Adrenal gland (tissue), 5 donors: Measurements from ENCODE around the gene SERINC2.

Experiments
- CTCF ChIP-seq, 6 experiments: fragments of 450-650 bp in 4 of 6; fragments of 200-600 bp in 2 of 6; sonication (generic) in 1 of 6; IDR thresholded peaks; 1 replicate in 5 of 6; 2 replicates in 1 of 6; pipeline versions ENCODE4 v1.5.1 to v1.8.0; 2016 to 2021; ENCODE audit warnings: antibody characterized with exemption in 6 of 6, mild to moderate bottlenecking in 2 of 6, moderate library complexity in 1 of 6
- POLR2A ChIP-seq, 2 donors: fragments of 450-650 bp; IDR thresholded peaks; one replicate each; pipeline ENCODE4 v1.6.1; 2017; ENCODE audit warnings: antibody characterized with exemption in 2 of 2, mild to moderate bottlenecking in 2 of 2, moderate library complexity in 1 of 2
- donor health status: DM: no; HTN: no; CAD: no.

GRCh38 chr1:31378001-31378400 is 35.0 kb upstream of the SERINC2 start:
- TF ChIP-seq POLR2A (IDR thresholded peaks at IDR 0.05) (no peak), CTCF (IDR thresholded peaks at IDR 0.05) (no peak)
